H9 (cell line): ENCODE data around the gene PTPRK. TPM values are rescaled to one million over a fixed set of nuclear protein-coding genes. Genes with fewer than 3 reads are reported as not detected.
A peak's percentile ranks its signal among the peaks of the same experiment; 100 is the strongest.

ENCODE experiments used
- DNase-seq: peaks from one replicate; pipeline ENCODE4 v3.0.0-alpha.2; 2017
- H2AFZ ChIP-seq: one replicate; pipeline ENCODE4 v1.6.1; 2013; ENCODE audit warnings: mild to moderate bottlenecking, low read length, control low read depth, moderate library complexity
- H2AK5ac ChIP-seq: 2 replicates; pipeline ENCODE4 v1.6.1; 2013; ENCODE audit warnings: low read length, control low read depth, mixed read lengths; ENCODE audit not compliant: insufficient read length
- H2BK120ac ChIP-seq: one replicate; pipeline ENCODE4 v1.6.1; 2013; ENCODE audit warnings: low read depth, mild to moderate bottlenecking, low read length, control low read depth, inconsistent platforms; ENCODE audit not compliant: poor library complexity, severe bottlenecking
- H2BK12ac ChIP-seq: 2 replicates; pipeline ENCODE4 v1.6.1; 2013; ENCODE audit warnings: low read length, control low read depth, mixed read lengths, low read depth; ENCODE audit not compliant: insufficient read length
- H2BK15ac ChIP-seq: 2 replicates; pipeline ENCODE4 v1.6.1; 2013; ENCODE audit warnings: low read depth, low read length, control low read depth
- H2BK20ac ChIP-seq: one replicate; pipeline ENCODE4 v1.6.1; 2013; ENCODE audit warnings: low read depth, mild to moderate bottlenecking, low read length, control low read depth, inconsistent platforms; ENCODE audit not compliant: poor library complexity, severe bottlenecking
- H2BK5ac ChIP-seq: 2 replicates; pipeline ENCODE4 v1.6.1; 2013; ENCODE audit warnings: low read length, control low read depth, mixed read lengths; ENCODE audit not compliant: insufficient read length
- H3K14ac ChIP-seq: 2 replicates; pipeline ENCODE4 v1.6.1; 2013; ENCODE audit warnings: low read length, control low read depth; ENCODE audit not compliant: insufficient read depth
- H3K18ac ChIP-seq: 2 replicates; pipeline ENCODE4 v1.6.1; 2013; ENCODE audit warnings: low read depth, mild to moderate bottlenecking, mixed read lengths, low read length, control low read depth; ENCODE audit not compliant: insufficient read length
- H3K23ac ChIP-seq: 2 replicates; pipeline ENCODE4 v1.6.1; 2013; ENCODE audit warnings: low read length, control low read depth, mixed read lengths, low read depth; ENCODE audit not compliant: insufficient read length
- H3K23me2 ChIP-seq: 2 replicates; pipeline ENCODE4 v1.6.1; 2013; ENCODE audit warnings: low read depth, mild to moderate bottlenecking, mixed read lengths, low read length, control low read depth; ENCODE audit not compliant: insufficient read length, poor library complexity, severe bottlenecking
- H3K27ac ChIP-seq: 2 replicates; pipeline ENCODE4 v1.5.1; 2013; ENCODE audit warnings: low read length, control low read depth, mixed read lengths, low read depth; ENCODE audit not compliant: insufficient read length
- H3K27me3 ChIP-seq: 2 replicates; pipeline ENCODE4 v1.6.1; 2013; ENCODE audit warnings: low read length, control low read depth, inconsistent platforms; ENCODE audit not compliant: insufficient read depth
- H3K4ac ChIP-seq: 2 replicates; pipeline ENCODE4 v1.6.1; 2013; ENCODE audit warnings: low read depth, mild to moderate bottlenecking, control low read depth, inconsistent platforms, low read length, moderate library complexity
- H3K4me1 ChIP-seq: 2 replicates; pipeline ENCODE4 v1.6.1; 2013; ENCODE audit warnings: low read length, control low read depth, inconsistent platforms; ENCODE audit not compliant: insufficient read depth
- H3K4me2 ChIP-seq: 2 replicates; pipeline ENCODE4 v1.6.1; 2013; ENCODE audit warnings: low read length, control low read depth, mixed read lengths; ENCODE audit not compliant: insufficient read length, insufficient read depth
- H3K56ac ChIP-seq: 2 replicates; pipeline ENCODE4 v1.6.1; 2013; ENCODE audit warnings: low read depth, mild to moderate bottlenecking, mixed read lengths, low read length, control low read depth; ENCODE audit not compliant: insufficient read length
- H3K79me1 ChIP-seq: 2 replicates; pipeline ENCODE4 v1.6.1; 2013; ENCODE audit warnings: low read depth, mild to moderate bottlenecking, moderate library complexity, low read length, control low read depth, inconsistent platforms; ENCODE audit not compliant: insufficient read depth, poor library complexity, severe bottlenecking
- H3K79me2 ChIP-seq: 2 replicates; pipeline ENCODE4 v1.6.1; 2013; ENCODE audit warnings: low read length, control low read depth, inconsistent platforms; ENCODE audit not compliant: insufficient read depth
- H3K9ac ChIP-seq: 2 replicates; pipeline ENCODE4 v1.6.1; 2013; ENCODE audit warnings: low read length, control low read depth, mixed read lengths; ENCODE audit not compliant: insufficient read length; ENCODE audit errors: extremely low read depth
- H3K9me3 ChIP-seq: one replicate; pipeline ENCODE4 v1.6.1; 2013; ENCODE audit warnings: low read depth, low read length, inconsistent platforms; ENCODE audit not compliant: control insufficient read depth
- H3T11ph ChIP-seq: one replicate; pipeline ENCODE4 v1.6.1; 2013; ENCODE audit warnings: mild to moderate bottlenecking, low read length, control low read depth, inconsistent platforms
- H4K20me1 ChIP-seq: one replicate; pipeline ENCODE4 v1.6.1; 2013; ENCODE audit not compliant: control insufficient read depth, insufficient read length, insufficient read depth
- H4K5ac ChIP-seq: 2 replicates; pipeline ENCODE4 v1.6.1; 2013; ENCODE audit warnings: low read depth, mild to moderate bottlenecking, mixed read lengths, low read length, control low read depth; ENCODE audit not compliant: insufficient read length
- H4K8ac ChIP-seq: replicated peaks from 2 replicates; pipeline ENCODE4 v1.6.1; 2013; ENCODE audit warnings: low read length, control low read depth, mixed read lengths, low read depth; ENCODE audit not compliant: insufficient read length
- H4K91ac ChIP-seq: 2 replicates; pipeline ENCODE4 v1.6.1; 2013; ENCODE audit warnings: low read depth, mild to moderate bottlenecking, moderate library complexity, mixed read lengths, low read length, control low read depth; ENCODE audit not compliant: insufficient read length
- H3K27ac Mint-ChIP-seq, 3 experiments: 2 replicates in 2 of 3; 3 replicates in 1 of 3; pipeline ENCODE4 v1.8.0; 2020 to 2021; ENCODE audit warnings: mixed read lengths in 3 of 3, mild to moderate bottlenecking in 1 of 3, moderate library complexity in 1 of 3
- H3K27me3 Mint-ChIP-seq: 2 replicates; pipeline ENCODE4 v1.8.0; 2021; ENCODE audit warnings: low read depth, mild to moderate bottlenecking, moderate library complexity, mixed read lengths
- H3K36me3 Mint-ChIP-seq, 3 experiments: 2 replicates in 2 of 3; 3 replicates in 1 of 3; pipeline ENCODE4 v1.8.0; 2020 to 2021; ENCODE audit warnings: low read depth in 3 of 3, mixed read lengths in 3 of 3; ENCODE audit not compliant: insufficient read depth in 1 of 3
- H3K4me1 Mint-ChIP-seq, 2 experiments: 2 replicates each; pipeline ENCODE4 v1.8.0; 2020; ENCODE audit warnings: mixed read lengths in 2 of 2
- H3K4me3 Mint-ChIP-seq, 2 experiments: 2 replicates in 1 of 2; 3 replicates in 1 of 2; pipeline ENCODE4 v1.8.0; 2020 to 2021; ENCODE audit warnings: mild to moderate bottlenecking in 2 of 2, mixed read lengths in 2 of 2, moderate library complexity in 1 of 2
- H3K9me3 Mint-ChIP-seq, 2 experiments: 2 replicates in 1 of 2; 3 replicates in 1 of 2; pipeline ENCODE4 v1.8.0; 2020; ENCODE audit warnings: mild to moderate bottlenecking in 2 of 2, mixed read lengths in 2 of 2, moderate library complexity in 1 of 2
- CTCF ChIP-seq: fragments of 200-600 bp; sonication (generic); conservative IDR thresholded peaks from 3 replicates; pipeline ENCODE4 v1.8.0; 2021; ENCODE audit warnings: antibody characterized with exemption, mild to moderate bottlenecking
- WGBS: extraction: QIAGEN DNeasy Blood & Tissue Kit; methylation state at CpG from one replicate; pipeline ENCODE4 v1.1.7; 2013; ENCODE audit warnings: missing lambda C conversion rate, low lambda C conversion rate, mixed read lengths; ENCODE audit not compliant: insufficient read length; ENCODE audit errors: extremely low coverage; 5-methylcytosine and 5-hydroxymethylcytosine counted together
- total RNA-seq: library from RNA; stranded (reverse); gene quantifications from 2 replicates; pipeline ENCODE4 v1.2.1, GENCODE V29; 2021

PTPRK gene
- total RNA-seq, 1 experiment from 2014 or later: 47.9 TPM

- H3K4me1 Mint-ChIP-seq: peaks cover 0 to 3% of the 10 kb centered on the region in 2 experiments; a peak in 2 of 4 replicates
Measured at GRCh38 chr6:128188678-128189077, 331.7 kb downstream of the PTPRK start.

More at GRCh38 chr6:128188678-128189077, 331.7 kb downstream of the PTPRK start:
- no peak overlapping the region for H2AK5ac ChIP-seq
- H3K79me1 ChIP-seq: no peaks in the 10 kb centered on the region
- no peaks in the 10 kb centered on the region for H4K20me1 ChIP-seq
- no peak for DNase-seq
- H3K4me2 ChIP-seq: no peak overlapping the region
- no peak overlapping the region for H2BK5ac ChIP-seq
- no peaks in the 10 kb centered on the region for H3K79me2 ChIP-seq
- no peak overlapping the region for H4K91ac ChIP-seq
- no peak overlapping the region for H3K9ac ChIP-seq
- H2BK15ac ChIP-seq: no peak overlapping the region
- no peak overlapping the region for H3K14ac ChIP-seq
- H4K5ac ChIP-seq: no peak overlapping the region
- TF ChIP-seq CTCF: no peak
- Mint-ChIP-seq H3K9me3 (no peaks in the 10 kb centered on the region), H3K27ac (peak overlapping the region in 2 of 3 experiments; percentile 15 to 28; a peak in 2 of 7 replicates), H3K36me3 (peaks cover 0 to 4% (median 0%) of the 10 kb centered on the region in 3 experiments; a peak in 1 of 7 replicates), H3K4me3 (no peak overlapping the region), H3K27me3 (no peaks in the 10 kb centered on the region)
- no peak overlapping the region for H3K23ac ChIP-seq
- no peak overlapping the region for H3K56ac ChIP-seq
- no CpG with 5 or more reads among the region's 2 CpGs for WGBS
- H2BK20ac ChIP-seq: no peak overlapping the region
- no peaks in the 10 kb centered on the region for H3K27me3 ChIP-seq
- no peak overlapping the region for H3K18ac ChIP-seq
- H3K9me3 ChIP-seq: no peaks in the 10 kb centered on the region
- no peak overlapping the region for H4K8ac ChIP-seq
- H2BK12ac ChIP-seq: no peak overlapping the region
- H3T11ph ChIP-seq: no peak overlapping the region
- H3K4ac ChIP-seq: no peak overlapping the region
- H2AFZ ChIP-seq: no peak overlapping the region
- no peaks in the 10 kb centered on the region for H3K4me1 ChIP-seq
- H3K27ac ChIP-seq: no peak overlapping the region
- no peaks in the 10 kb centered on the region for H3K23me2 ChIP-seq
- H2BK120ac ChIP-seq: no peak overlapping the region
